Endothelial cell of umbilical vein (primary cell): ENCODE measurements around the gene TMEM18. TPM values are rescaled to one million over a fixed set of nuclear protein-coding genes. Genes with fewer than 3 reads are reported as not detected.

ENCODE experiments used
- BruUV-seq: library from RNA; stranded (reverse); fragments of 400-500 nt; replicated peaks from 2 replicates; lab custom pipeline; 2021; lab: Mats Ljungman, UMichigan
- CTCF ChIA-PET: fragments of 300-600, 350-600 bp; sonication (Branson Sonifier 250); formaldehyde crosslinking; loops from one replicate; lab custom pipeline; 2021; ENCODE audit warnings: antibody characterized with exemption, inconsistent platforms; lab: Charles Lee
- POLR2A ChIA-PET: fragments of 300-600, 350-600 bp; sonication (Branson Sonifier 250); formaldehyde crosslinking; loops from one replicate; lab custom pipeline; 2021; ENCODE audit warnings: antibody characterized with exemption, inconsistent platforms; lab: Charles Lee
- DNase-seq: peaks from one replicate; pipeline ENCODE4 v3.0.0-alpha.2; 2011; ENCODE audit warnings: low read depth, low spot score
- FAIRE-seq: peaks from 2 replicates; lab custom pipeline; 2011; peaks lifted over from hg19 to GRCh38; lab: Jason Lieb, UNC
- H2AFZ ChIP-seq: 2 replicates; pipeline ENCODE4 v1.6.0; 2012; ENCODE audit warnings: low read depth, low read length, control low read depth, inconsistent platforms
- H3K27ac ChIP-seq: 2 replicates; pipeline ENCODE4 v1.5.1; 2011; ENCODE audit warnings: low read depth, mild to moderate bottlenecking, control low read depth, low read length, moderate library complexity; ENCODE audit not compliant: insufficient read depth
- H3K27me3 ChIP-seq, 2 experiments: 2 replicates each; pipeline versions ENCODE4 v1.6.0 to v1.6.1; 2011; ENCODE audit warnings: low read length in 2 of 2, mixed read lengths in 1 of 2; ENCODE audit not compliant: control insufficient read depth in 2 of 2, insufficient read depth in 2 of 2
- H3K36me3 ChIP-seq, 2 experiments: 2 replicates in 1 of 2; 3 replicates in 1 of 2; pipeline ENCODE4 v1.5.1; 2011; ENCODE audit warnings: low read length in 2 of 2, mild to moderate bottlenecking in 1 of 2, moderate library complexity in 1 of 2; ENCODE audit not compliant: control insufficient read depth in 2 of 2, insufficient read depth in 2 of 2; ENCODE audit errors: extremely low read depth in 1 of 2
- H3K4me1 ChIP-seq: 3 replicates; pipeline ENCODE4 v1.5.1; 2011; ENCODE audit warnings: mild to moderate bottlenecking, low read length; ENCODE audit not compliant: control insufficient read depth, insufficient read depth; ENCODE audit errors: extremely low read depth
- H3K4me2 ChIP-seq: 2 replicates; pipeline ENCODE4 v1.6.1; 2011; ENCODE audit warnings: low read length, control low read depth, mixed read lengths; ENCODE audit not compliant: insufficient read depth
- H3K4me3 ChIP-seq, 3 experiments: fragments of 200-600 bp in 1 of 3; sonication (generic), shearing (Covaris generic) in 1 of 3; replicated peaks in 1 of 3; 2 replicates each; pipeline ENCODE4 v1.5.1; 2011 to 2016; ENCODE audit warnings: control low read depth in 3 of 3, low read length in 3 of 3, mild to moderate bottlenecking in 2 of 3, inconsistent platforms in 1 of 3, low read depth in 1 of 3, moderate library complexity in 1 of 3; ENCODE audit not compliant: insufficient read depth in 1 of 3
- H3K79me2 ChIP-seq: 2 replicates; pipeline ENCODE4 v1.6.0; 2012; ENCODE audit warnings: low read length, inconsistent platforms; ENCODE audit not compliant: control insufficient read depth, insufficient read depth
- H3K9ac ChIP-seq: replicated peaks from 2 replicates; pipeline ENCODE3; 2011; ENCODE audit warnings: low read length, control low read depth; ENCODE audit not compliant: insufficient read depth; ENCODE audit errors: extremely low read depth
- H3K9me1 ChIP-seq: replicated peaks from 3 replicates; pipeline ENCODE4 v1.6.0; 2011; ENCODE audit warnings: mild to moderate bottlenecking, low read length; ENCODE audit not compliant: control insufficient read depth, insufficient read depth; ENCODE audit errors: extremely low read depth
- H3K9me3 ChIP-seq: replicated peaks from 2 replicates; pipeline ENCODE4 v1.5.1; 2012; ENCODE audit warnings: low read length, inconsistent platforms; ENCODE audit not compliant: control insufficient read depth, insufficient read depth
- H4K20me1 ChIP-seq: replicated peaks from 2 replicates; pipeline ENCODE3; 2011; ENCODE audit warnings: mild to moderate bottlenecking, low read length; ENCODE audit not compliant: control insufficient read depth, insufficient read depth; ENCODE audit errors: extremely low read depth
- CTCF ChIP-seq, 2 donors: IDR thresholded peaks; 1 replicate in 1 of 2; 2 replicates in 1 of 2; pipeline ENCODE4 v1.5.1; 2011; ENCODE audit warnings: low read length in 2 of 2, mild to moderate bottlenecking in 2 of 2, moderate library complexity in 2 of 2, control low read depth in 1 of 2, inconsistent platforms in 1 of 2, low read depth in 1 of 2; ENCODE audit not compliant: insufficient read depth in 1 of 2; ENCODE audit errors: extremely low read depth in 1 of 2
- EZH2 ChIP-seq: IDR thresholded peaks from 2 replicates; pipeline ENCODE4 v1.6.1; 2012; ENCODE audit warnings: borderline replicate concordance, low read depth, mild to moderate bottlenecking, moderate library complexity, low read length, inconsistent platforms; ENCODE audit not compliant: severe bottlenecking
- FOS ChIP-seq: IDR thresholded peaks from 2 replicates; pipeline ENCODE4 v1.6.1; 2011; ENCODE audit warnings: mild to moderate bottlenecking, low read length, moderate library complexity, borderline replicate concordance; ENCODE audit not compliant: insufficient read depth
- GATA2 ChIP-seq: IDR thresholded peaks from 2 replicates; pipeline ENCODE4 v1.7.0; 2011; ENCODE audit warnings: low read depth, mild to moderate bottlenecking, moderate library complexity, mixed read lengths, low read length; ENCODE audit not compliant: insufficient read length, insufficient read depth
- JUN ChIP-seq: IDR thresholded peaks from 2 replicates; pipeline ENCODE4 v1.6.1; 2011; ENCODE audit warnings: borderline replicate concordance, low read depth; ENCODE audit not compliant: insufficient read length, insufficient read depth
- MAX ChIP-seq: IDR thresholded peaks from 2 replicates; pipeline ENCODE4 v1.6.1; 2011; ENCODE audit not compliant: insufficient read depth, insufficient read length
- MYC ChIP-seq: IDR thresholded peaks from one replicate; pipeline ENCODE4 v1.6.1; 2011; ENCODE audit warnings: mild to moderate bottlenecking, low read depth, low read length
- POLR2A ChIP-seq: IDR thresholded peaks from 2 replicates; pipeline ENCODE4 v1.6.1; 2012; ENCODE audit warnings: low read depth, mild to moderate bottlenecking, control low read depth, low read length
- POLR2AphosphoS5 ChIP-seq: IDR thresholded peaks from 2 replicates; pipeline ENCODE4 v1.6.1; 2012; ENCODE audit warnings: low read depth, mild to moderate bottlenecking, control low read depth, low read length, moderate library complexity; ENCODE audit not compliant: insufficient read depth
- dilution Hi-C: fragments of 300-500 bp; cut with MboI; formaldehyde crosslinking; loops from one replicate; pipeline ENCODE4 v1.15.0; 2019; ENCODE audit warnings: low sequenced_read_pairs; ENCODE audit not compliant: extremely low pct_ligation_motif_present
- intact Hi-C: fragments of 100-400 bp; cut with micrococcal nuclease; formaldehyde crosslinking; loops from one replicate; pipeline ENCODE4 v1.10.0; 2022
- polyA plus RNA-seq, 4 experiments: library from polyadenylated mRNA; depleted of rRNA in 3 of 4; stranded (reverse) in 3 of 4; unstranded in 1 of 4; fragments of >200 nt; gene quantifications; 2 replicates each; pipeline versions ENCODE4 v1.2.1 to v1.2.3, GENCODE V29; 2011 to 2012; ENCODE audit warnings: missing spikeins in 1 of 4
- total RNA-seq: library from RNA; stranded (reverse); gene quantifications from 2 replicates; pipeline ENCODE4 v1.2.3, GENCODE V29; 2021

TMEM18 gene
- total and polyA plus RNA-seq, 2 donors (not counting 3 experiments of a cell fraction or from before 2014, with no cell fraction given): 19.1 to 23.1 TPM

GRCh38 chr2:694906-695510, 17.8 kb upstream of the TMEM18 start:
- no peaks in the 10 kb centered on the region for H3K4me1 ChIP-seq
- no peak overlapping the region for H3K4me3 ChIP-seq
- POLR2A ChIA-PET: no interaction called here
- no TSS peak for BruUV-seq
- intact Hi-C loops (no loop called here), dilution Hi-C loops (no loop called here)
- H4K20me1 ChIP-seq: no peaks in the 10 kb centered on the region
- no peak overlapping the region for H3K9ac ChIP-seq
- H3K27me3 ChIP-seq: no peaks in the 10 kb centered on the region
- no peak overlapping the region for H2AFZ ChIP-seq
- no peak overlapping the region for H3K4me2 ChIP-seq
- H3K9me3 ChIP-seq: no peaks in the 10 kb centered on the region
- no peaks in the 10 kb centered on the region for H3K79me2 ChIP-seq
- no peaks in the 10 kb centered on the region for H3K9me1 ChIP-seq
- CTCF ChIA-PET: no interaction called here
- H3K36me3 ChIP-seq: no peaks in the 10 kb centered on the region
- TF ChIP-seq JUN (no peak), POLR2AphosphoS5 (no peak), POLR2A (no peak), FOS (no peak), GATA2 (no peak), EZH2 (no peak), CTCF (IDR thresholded peaks at IDR 0.05; ENCODE audit: extremely low read depth in 1 of 2, insufficient read depth in 1 of 2, low read depth in 1 of 2, low read length in 2 of 2) (no peak), MYC (no peak), MAX (no peak)
- DNase-seq (no peak), FAIRE-seq (no peak)
- H3K27ac ChIP-seq: no peak overlapping the region
